ENCODE results near the gene RHBDF2.

The RHBDF2 gene

DNA sequence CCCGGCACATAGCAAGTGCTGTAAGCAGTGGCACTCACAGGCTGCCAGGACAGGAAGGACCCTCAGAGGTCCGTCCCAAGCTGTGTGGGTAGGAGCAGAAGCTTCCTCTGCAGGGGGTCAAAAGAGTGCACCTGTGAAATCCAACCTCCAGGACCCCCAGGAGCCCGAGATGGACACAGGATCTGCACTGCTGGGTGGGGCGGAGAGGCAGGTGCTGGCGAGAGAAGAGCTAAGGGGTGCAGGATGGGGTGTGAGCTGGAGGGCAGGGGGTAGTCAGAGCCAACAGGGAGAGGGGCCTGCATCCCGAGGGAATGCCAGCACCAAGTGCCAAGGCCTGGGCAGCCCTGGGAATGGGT lies 34.5 kb downstream of the RHBDF2 start:
- no peak for DNase-seq (ENCODE audit: extremely low spot score)
- POLR2A ChIA-PET, result interaction anchor here (1.3 kb wide), 1 partner anchor 8 kb away, joined by 3 read pairs; no protein-coding TSS in a partner anchor
- CTCF ChIA-PET, result interaction anchor here (0.8 to 1.5 kb wide), 8 partner anchors 8 to 157 kb away, joined by 3 to 9 read pairs (median 4); no protein-coding TSS in a partner anchor
- no peak for TF ChIP-seq SUZ12 (IDR thresholded peaks at IDR 0.05)
- TF ChIP-seq FOXM1 (IDR thresholded peaks at IDR 0.05; ENCODE audit: borderline replicate concordance), result no peak
- no peak for TF ChIP-seq NFRKB (IDR thresholded peaks at IDR 0.05)
- TF ChIP-seq L3MBTL2 (conservative IDR thresholded peaks at IDR 0.05), result no peak
- TF ChIP-seq TARDBP (IDR thresholded peaks at IDR 0.05), result no peak
- no peak for TF ChIP-seq CTBP1 (IDR thresholded peaks at IDR 0.05; ENCODE audit: borderline replicate concordance)
- no peak for TF ChIP-seq ARNT (IDR thresholded peaks at IDR 0.05)
- no peak for TF ChIP-seq SP1 (IDR thresholded peaks at IDR 0.05)
- no peak for TF ChIP-seq ELF4 (IDR thresholded peaks at IDR 0.05)
- no peak for TF ChIP-seq BHLHE40 (IDR thresholded peaks at IDR 0.05; ENCODE audit: borderline replicate concordance)
- TF ChIP-seq, protein P1, sequence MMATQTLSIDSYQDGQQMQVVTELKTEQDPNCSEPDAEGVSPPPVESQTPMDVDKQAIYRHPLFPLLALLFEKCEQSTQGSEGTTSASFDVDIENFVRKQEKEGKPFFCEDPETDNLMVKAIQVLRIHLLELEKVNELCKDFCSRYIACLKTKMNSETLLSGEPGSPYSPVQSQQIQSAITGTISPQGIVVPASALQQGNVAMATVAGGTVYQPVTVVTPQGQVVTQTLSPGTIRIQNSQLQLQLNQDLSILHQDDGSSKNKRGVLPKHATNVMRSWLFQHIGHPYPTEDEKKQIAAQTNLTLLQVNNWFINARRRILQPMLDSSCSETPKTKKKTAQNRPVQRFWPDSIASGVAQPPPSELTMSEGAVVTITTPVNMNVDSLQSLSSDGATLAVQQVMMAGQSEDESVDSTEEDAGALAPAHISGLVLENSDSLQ (IDR thresholded peaks at IDR 0.05), result no peak
- no peak for TF ChIP-seq FOXK2 (IDR thresholded peaks at IDR 0.05)
- no peak for TF ChIP-seq FOXA1 (IDR thresholded peaks at IDR 0.05)
- TF ChIP-seq ZNF384 (IDR thresholded peaks at IDR 0.05), result no peak
- TF ChIP-seq HDGF (IDR thresholded peaks at IDR 0.05; ENCODE audit: borderline replicate concordance), result no peak

DNA sequence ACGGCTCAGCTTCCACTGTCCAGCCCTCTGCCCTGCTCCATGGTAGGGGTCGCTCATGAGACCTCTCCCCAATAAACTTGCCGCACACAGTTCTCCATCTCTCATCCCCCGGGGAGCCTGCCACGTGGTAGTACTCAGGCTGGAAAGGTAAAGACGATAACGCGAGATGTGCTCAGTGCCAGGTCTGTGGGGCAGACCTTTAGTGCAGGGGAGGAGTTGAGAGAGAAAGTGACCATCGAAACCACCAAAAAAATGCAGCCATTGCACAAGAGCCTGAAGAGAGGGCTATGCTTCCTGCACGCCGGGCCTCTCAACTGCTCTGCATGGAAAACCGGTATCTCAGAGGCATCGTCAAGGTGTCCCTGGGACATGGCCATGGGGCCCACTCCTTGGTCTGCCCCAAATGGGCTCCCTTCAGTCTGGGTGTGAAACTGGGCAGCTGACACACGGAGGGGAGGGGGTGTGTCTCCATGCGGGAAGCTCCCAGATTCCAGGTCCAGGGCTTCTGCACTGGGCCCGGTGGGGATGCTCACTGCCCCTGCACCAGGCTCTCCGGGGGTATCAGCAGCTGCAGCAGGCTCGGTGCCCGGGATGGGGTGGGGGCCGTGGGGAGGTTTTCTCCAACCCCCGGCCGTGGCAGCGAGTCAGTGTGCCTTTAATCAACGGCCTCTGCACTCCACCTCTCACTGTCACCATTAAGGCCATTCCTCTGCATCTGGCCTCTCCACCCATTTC lies 38.5 kb downstream of the RHBDF2 start:
- ChIA-PET POLR2A (interaction anchor here (1.2 kb wide), 1 partner anchor 13 kb away, joined by 3 read pairs; no protein-coding TSS in a partner anchor), CTCF (interaction anchor here (0.6 kb wide), 1 partner anchor 121 kb away, joined by 4 read pairs; no protein-coding TSS in a partner anchor)
- TF ChIP-seq LEF1 (IDR thresholded peaks at IDR 0.05; ENCODE audit: borderline replicate concordance) (no peak), SUZ12 (IDR thresholded peaks at IDR 0.05) (no peak), NFRKB (IDR thresholded peaks at IDR 0.05) (no peak), BHLHE40 (IDR thresholded peaks at IDR 0.05; ENCODE audit: borderline replicate concordance) (no peak), ZNF384 (IDR thresholded peaks at IDR 0.05) (no peak), FOXK2 (IDR thresholded peaks at IDR 0.05) (no peak), CTBP1 (IDR thresholded peaks at IDR 0.05; ENCODE audit: borderline replicate concordance) (no peak), FOXA1 (IDR thresholded peaks at IDR 0.05) (no peak), TARDBP (IDR thresholded peaks at IDR 0.05) (no peak), ELF4 (IDR thresholded peaks at IDR 0.05) (no peak), SP1 (IDR thresholded peaks at IDR 0.05) (no peak), ARNT (IDR thresholded peaks at IDR 0.05) (no peak), FOXM1 (IDR thresholded peaks at IDR 0.05; ENCODE audit: borderline replicate concordance) (no peak), HDGF (IDR thresholded peaks at IDR 0.05; ENCODE audit: borderline replicate concordance) (no peak), L3MBTL2 (conservative IDR thresholded peaks at IDR 0.05) (no peak)
- TF ChIP-seq, protein P1 (IDR thresholded peaks at IDR 0.05), result no peak
- DNase-seq (ENCODE audit: extremely low spot score), result no peak

DNA sequence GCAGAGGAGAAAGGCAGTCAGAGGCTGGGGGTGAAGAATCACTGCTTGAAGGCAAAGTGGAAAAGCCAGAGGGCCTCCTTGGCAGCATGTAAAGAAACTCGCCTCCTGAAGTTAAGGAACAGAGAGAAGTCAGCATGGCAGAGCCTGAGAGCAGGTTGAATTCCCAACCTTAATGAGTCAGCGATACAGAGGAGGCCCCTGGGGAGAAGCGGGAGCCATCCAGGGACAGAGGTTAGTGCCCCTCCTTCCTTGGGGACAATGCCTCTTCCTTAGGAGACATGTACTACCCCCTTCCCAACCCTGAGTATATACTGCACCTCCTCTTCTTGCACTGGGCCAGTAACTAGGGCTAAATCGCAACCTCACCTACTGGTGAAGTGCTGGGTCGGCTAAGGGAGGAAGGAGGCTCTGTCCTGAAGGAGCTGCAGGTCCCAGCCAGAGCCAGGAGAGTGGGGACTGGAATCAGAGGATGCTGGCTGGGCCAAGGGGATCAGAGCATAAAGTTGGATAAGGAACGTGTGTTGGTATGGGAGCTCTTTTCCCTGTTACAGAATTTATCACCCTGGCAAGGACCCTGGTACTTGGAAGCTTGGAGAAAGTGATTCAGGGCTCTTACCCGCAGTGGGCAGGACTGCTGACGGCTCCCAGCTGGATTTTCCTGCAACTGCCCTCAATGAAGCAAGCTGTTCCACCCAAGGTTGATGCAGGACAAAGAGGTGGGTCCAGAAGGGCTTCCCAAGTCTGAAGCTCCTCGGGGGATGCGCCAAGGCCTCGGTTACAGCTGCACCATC lies 39.3 kb downstream of the RHBDF2 start:
- TF ChIP-seq FOXK2 (IDR thresholded peaks at IDR 0.05) (no peak), TARDBP (IDR thresholded peaks at IDR 0.05) (no peak), FOXA1 (IDR thresholded peaks at IDR 0.05) (no peak), LEF1 (IDR thresholded peaks at IDR 0.05; ENCODE audit: borderline replicate concordance) (no peak), L3MBTL2 (conservative IDR thresholded peaks at IDR 0.05) (no peak), FOXM1 (IDR thresholded peaks at IDR 0.05; ENCODE audit: borderline replicate concordance) (no peak), HDGF (IDR thresholded peaks at IDR 0.05; ENCODE audit: borderline replicate concordance) (no peak), ARNT (IDR thresholded peaks at IDR 0.05) (no peak), SP1 (IDR thresholded peaks at IDR 0.05) (no peak), SUZ12 (IDR thresholded peaks at IDR 0.05) (no peak), ELF4 (IDR thresholded peaks at IDR 0.05) (no peak)
- ChIA-PET CTCF (interaction anchor here (0.6 kb wide), 1 partner anchor 121 kb away, joined by 4 read pairs; no protein-coding TSS in a partner anchor), POLR2A (interaction anchor here (1.2 kb wide), 1 partner anchor 12 kb away, joined by 3 read pairs; no protein-coding TSS in a partner anchor)
- DNase-seq (ENCODE audit: extremely low spot score), result no peak

DNA sequence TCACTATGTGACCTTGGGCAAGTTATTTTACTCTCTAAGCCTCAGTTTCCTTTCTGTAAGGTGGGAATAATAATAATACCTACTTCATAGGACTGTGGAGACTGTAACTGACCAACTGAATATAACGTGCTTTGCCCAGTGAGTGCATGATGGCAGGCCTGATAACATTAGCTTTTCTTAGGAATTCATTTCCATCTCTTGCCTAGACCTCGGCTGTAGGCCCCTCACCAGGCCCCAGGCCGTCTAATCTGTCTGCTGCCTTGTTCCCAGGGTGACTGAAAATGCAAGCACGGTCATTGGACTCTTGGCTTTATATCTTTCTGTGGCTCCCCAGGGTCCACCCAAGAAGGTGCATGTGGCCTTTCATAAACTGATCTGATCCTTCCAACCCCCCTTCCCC lies 41.5 kb downstream of the RHBDF2 start:
- CTCF ChIA-PET, result interaction anchor here (0.5 to 3.5 kb wide), 7 partner anchors 14 to 269 kb away, joined by 3 to 16 read pairs (median 5); no protein-coding TSS in a partner anchor
- DNase-seq (ENCODE audit: extremely low spot score), result no peak

DNA sequence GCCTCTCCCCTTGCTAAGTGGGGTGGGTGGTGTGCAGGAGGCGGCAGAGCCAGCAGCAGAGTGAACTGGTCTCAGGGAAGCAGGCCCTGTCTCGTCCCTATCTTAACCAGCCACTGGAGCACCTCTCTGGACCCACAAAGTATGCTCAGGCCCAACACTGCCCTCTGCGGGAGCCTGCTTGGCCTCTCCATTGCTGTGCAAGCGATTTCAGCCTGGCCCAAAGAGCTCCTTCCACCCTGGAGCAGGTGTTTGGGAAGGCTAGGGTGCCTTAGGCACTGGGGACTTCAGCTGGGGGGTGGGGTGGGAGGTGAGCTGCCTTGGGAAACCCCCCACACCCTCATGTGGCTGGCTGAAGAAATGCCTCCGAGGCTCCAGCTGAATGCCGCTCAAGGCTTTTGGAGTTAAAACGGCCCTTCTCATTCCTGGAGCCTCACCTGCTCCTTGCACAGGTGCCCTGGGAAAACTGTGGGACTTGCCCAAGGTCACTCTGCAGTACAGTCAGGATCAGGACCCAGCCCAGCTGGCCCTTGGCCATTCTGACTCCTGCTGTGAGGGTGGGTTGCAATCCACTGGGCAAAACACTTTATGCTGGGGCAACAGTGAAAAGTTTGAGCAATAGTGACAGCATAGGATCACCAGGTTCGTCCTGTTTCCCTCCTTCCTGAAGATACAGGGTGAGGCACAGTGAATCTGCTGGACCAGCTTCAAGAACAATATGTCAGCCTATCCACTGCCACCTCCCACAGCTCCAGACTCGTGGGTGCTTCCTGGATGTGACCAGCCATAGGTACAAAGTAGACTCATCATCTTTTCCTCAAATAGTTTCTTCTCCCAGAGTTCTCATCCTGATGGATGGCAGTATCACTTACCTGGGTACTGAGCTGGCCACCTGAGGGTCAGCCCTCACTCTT lies 42.4 kb downstream of the RHBDF2 start:
- TF ChIP-seq ARNT (IDR thresholded peaks at IDR 0.05) (no peak), SUZ12 (IDR thresholded peaks at IDR 0.05) (no peak), ELF4 (IDR thresholded peaks at IDR 0.05) (no peak), FOXA1 (IDR thresholded peaks at IDR 0.05) (no peak), FOXK2 (IDR thresholded peaks at IDR 0.05) (no peak), NFRKB (IDR thresholded peaks at IDR 0.05) (no peak)
- POLR2A ChIA-PET, result interaction anchor here (0.6 to 1.6 kb wide), 4 partner anchors 8 to 213 kb away, joined by 3 to 4 read pairs (median 3); partner anchors contain the start of genes AANAT and RHBDF2
- DNase-seq (ENCODE audit: extremely low spot score), result peak; percentile 46
- CTCF ChIA-PET, result interaction anchor here (0.5 to 3.5 kb wide), 19 partner anchors 8 to 711 kb away, joined by 3 to 16 read pairs (median 4); partner anchors contain the start of gene AANAT

More for the DNA sequence above, 41.5 kb downstream of the RHBDF2 start:
- TF ChIP-seq CTBP1 (IDR thresholded peaks at IDR 0.05; ENCODE audit: borderline replicate concordance) (no peak), SP1 (IDR thresholded peaks at IDR 0.05) (no peak)
- POLR2A ChIA-PET, result no interaction called here
